Midbrain (tissue), 1 donor: ENCODE data around the gene HOXD9.

Source experiments
- DNase-seq: peaks from one replicate; lab custom pipeline; 2025; lab: John Stamatoyannopoulos, UW

Gene HOXD9

DNA sequence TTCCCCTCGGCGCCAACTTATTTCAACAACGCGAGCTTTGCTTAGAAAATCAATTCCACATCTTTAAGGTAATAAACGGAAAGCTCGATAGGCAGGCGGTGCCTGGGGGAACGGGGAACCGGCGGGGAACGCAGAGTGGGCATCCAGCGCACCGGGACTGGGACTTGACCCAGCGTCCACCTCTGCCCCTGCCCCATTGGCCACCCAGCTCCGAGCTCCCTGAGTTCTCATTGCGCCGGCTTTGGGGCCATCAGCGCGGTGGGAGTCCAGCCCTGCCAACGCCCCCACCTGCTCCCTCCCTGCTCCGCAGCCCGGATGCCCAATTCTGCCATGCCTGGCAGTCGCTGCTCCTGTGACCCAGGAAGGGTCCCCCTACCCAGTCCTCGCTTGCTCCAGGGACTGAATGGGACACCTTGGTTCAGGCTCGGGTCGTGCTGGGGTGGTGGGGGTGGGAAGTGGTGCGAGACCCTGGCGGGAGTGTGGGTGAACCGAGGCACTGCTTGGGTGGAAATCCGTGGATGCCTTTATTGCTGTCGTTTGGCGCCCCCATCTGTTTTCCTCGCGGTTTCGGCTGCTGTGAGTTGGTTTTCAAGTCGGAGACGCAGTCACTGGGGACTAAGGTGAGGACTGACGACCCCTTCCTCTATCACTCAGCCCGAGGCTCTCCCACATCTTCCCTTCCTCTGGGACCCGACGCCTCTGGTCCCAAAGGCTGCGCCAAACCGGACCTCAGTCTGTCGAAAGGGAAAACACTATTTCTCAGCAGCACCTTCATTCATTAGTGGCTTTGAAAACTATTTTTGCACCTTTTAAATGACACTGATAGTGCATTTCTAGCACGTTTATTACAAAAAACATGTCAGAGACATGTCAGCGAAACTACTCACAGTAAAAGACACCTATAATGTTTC lies 36.4 kb upstream of the HOXD9 start:
- peak; percentile 63 for DNase-seq

DNA sequence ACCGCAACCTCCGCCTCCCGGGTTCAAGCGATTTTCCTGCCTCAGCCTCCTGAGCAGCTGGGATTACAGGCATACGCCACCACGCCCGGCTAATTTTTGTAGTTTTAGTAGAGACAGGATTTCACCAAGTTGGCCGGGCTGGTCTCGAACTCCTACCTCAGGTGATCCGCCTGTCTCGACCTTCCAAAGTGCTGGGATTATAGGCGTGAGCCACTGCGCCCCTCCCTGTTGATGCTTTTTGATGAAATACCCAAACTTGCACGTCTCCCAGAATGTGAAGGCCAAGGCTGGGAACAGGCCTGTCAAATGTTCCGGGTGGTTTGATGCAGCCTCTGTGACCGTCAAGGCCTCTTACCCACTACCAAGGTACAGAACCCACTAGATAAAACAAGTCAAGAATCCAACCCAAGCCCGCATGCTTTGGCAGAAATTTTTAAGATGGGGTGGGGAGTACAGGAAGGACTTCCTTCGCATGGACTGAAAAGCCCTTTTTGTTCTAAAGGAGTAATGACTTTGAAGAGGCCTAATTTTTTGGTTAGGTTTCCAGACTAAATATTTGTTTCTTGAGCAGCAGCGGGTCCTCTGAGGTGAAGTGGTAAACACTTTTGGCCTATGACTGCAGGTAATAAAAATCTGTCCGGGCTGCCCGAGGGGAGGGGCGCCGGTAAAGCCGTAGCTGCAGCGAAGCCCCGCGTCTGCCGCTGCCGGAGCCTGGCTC lies 35.0 kb upstream of the HOXD9 start:
- DNase-seq: no peak

DNA sequence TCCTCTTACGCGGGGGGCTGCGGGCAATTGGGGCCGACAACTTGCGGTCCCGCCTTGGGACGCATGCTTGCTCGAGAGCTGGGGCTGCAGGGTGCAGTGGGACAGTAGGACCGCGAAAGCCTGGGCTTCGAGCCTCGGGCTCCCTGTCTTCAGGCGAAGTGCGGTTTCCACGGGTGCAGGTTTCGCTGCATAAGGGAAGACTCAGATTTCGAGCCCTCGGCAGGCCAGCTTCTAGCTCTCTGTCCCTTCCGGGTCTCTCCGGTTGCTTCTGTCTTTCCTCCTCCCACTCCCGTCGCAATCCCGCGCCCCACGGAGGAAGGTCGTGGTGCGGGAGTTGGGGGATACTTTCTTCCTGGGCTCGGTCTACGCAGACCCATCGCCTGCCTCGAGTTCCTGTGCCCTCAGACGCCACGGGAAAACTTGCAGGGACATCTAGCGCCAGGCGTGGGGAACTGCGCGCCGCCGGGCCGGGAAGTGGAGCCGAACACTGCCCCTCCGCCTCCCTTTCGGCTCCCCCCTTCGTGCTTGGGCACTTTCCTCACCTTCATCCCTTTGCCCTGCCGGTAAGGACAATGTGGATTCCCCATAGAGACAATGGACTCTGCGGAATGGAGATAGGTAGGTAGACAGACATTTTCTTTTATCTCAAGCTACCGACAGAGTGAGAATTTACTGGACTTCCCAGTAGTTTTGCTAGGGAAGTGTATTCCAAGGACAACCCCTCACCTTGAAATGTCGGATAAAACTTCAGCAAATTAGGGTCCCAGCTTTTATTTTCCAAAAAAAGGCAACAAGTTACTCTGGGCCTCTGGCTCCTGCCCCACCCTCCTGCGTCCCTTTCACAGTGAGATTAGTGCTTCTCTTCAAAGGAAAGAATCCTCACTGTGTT lies 34.2 kb upstream of the HOXD9 start:
- peak; percentile 5 for DNase-seq

DNA sequence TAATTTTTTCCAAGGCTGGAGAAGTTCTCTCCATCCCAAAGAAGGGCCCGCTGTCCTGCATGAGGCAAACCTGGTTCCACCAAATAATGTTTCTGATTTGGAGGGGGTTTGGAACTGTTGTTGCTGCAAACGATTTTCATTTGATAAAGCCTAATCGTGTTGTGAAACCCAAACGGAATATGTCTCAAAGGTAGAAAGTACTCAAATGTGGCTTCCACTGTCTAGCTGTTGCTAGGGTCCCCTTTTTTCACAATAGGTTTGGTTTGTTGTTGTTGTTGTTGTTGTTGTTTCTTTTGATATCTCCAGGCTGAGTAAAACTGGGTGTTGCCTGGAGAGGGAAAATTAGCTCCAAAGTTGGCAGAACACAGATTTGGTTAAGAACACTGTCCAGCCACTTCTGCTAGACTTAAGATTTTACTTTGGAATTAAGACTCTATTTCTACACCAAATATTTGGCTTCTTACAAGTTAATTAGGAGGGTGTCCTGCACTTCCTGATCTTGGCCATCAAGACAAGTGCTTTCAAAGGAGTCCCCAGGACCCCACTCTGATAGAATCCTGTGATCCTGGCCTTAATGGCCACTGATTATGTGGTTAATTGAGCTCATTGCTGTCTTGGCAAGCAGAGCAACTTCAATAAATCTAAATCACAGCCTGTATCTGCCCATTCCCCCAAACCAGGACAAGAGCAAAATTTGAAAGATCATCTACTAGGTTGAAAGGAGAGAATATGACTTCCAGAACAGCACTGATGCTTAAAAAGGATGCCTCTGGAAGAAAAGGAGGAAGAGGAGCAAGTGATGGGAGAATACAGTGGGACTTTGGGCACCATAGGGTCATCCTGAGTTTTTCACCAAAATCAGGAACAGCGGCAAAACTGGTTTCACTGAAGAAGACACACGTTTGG lies 33.3 kb upstream of the HOXD9 start:
- no peak for DNase-seq

DNA sequence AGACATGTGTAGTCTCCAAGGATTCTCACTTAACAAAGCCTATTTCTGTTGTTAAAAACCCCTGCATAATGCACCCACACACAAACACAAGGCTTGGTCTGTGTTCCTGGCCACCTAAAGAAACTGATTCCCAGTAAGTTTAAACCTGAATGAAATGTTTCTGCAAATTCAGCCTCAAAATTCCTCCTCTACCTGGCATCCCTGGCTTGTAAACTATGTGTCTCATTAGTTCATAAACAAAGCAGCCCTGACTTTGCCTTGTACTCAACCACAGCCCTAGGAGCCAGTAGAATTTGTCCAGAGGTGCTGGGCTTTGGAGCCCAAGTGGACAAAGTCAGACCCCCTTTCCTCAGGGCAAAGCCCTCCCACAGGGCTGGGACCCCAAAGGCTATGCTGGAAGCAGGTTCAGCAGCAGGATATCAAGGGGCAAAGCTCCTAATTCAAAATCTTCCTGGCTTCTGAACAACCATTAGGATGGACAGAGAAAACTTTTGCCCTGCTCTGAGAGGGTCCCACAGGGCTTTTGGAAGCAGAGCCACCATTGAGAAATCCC lies 32.6 kb upstream of the HOXD9 start:
- DNase-seq: no peak

DNA sequence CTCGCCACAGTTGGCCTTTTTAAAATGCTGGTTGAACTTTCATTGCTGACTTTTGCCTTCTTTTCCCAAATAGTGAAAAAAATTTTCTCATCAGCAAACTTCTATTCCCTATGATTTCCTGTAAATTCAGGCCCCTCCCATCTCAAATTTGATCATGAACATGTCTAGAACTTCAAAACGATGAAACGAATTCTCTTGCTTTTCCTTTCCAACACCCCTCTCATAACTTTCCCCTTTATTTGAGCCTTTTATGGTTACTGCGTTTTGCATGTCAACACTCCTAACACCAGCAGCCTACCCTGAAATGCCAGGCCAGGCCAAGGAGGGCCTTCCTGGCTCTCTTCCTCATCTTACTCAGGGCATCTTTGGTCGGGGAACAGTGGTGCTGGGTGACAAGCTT lies 31.7 kb upstream of the HOXD9 start:
- no peak for DNase-seq

DNA sequence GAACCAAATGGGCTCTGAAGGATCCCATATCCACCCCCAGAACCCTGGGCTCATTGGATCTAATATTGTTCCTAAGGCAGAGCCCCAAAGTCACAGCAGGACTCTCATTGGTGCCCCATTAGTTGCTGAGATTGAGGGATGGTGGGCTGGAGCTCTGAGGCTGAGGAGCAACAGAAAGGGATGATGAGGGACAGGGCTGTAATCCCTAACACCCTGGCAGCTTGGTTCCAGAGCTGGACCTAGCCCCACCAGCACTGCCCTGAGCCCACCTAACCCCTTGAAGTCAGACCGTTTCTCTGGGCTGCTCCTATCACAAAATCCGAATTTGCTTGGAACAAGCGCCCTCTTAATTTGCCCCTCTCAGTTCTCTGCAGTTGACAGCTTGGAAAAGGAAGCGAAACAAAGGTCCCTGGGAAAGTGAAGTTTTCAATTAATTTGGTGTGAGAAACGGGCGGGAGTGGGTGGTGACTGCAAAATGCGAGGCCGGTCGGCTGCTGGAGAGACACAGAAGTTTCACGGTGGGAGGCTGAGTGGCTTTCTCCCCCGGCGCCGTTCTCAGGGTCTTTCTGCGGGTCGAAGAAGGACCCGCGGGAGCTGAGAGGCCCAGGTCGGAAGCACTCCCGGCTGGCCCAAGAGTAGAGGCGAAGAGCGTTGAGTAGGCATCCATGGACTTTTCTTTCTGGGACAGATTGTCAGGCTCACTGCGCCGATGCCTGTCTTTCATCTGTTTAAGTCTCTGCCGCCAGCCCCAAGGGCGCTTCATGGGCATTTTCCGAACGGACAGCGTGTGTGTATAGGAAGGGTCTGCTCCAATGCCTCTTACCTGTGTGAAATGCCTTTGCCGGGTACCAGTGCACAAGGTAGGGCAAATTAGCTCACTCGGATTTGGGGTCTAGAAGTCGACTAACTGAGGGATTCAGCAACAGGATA lies 30.9 kb upstream of the HOXD9 start:
- DNase-seq: no peak

DNA sequence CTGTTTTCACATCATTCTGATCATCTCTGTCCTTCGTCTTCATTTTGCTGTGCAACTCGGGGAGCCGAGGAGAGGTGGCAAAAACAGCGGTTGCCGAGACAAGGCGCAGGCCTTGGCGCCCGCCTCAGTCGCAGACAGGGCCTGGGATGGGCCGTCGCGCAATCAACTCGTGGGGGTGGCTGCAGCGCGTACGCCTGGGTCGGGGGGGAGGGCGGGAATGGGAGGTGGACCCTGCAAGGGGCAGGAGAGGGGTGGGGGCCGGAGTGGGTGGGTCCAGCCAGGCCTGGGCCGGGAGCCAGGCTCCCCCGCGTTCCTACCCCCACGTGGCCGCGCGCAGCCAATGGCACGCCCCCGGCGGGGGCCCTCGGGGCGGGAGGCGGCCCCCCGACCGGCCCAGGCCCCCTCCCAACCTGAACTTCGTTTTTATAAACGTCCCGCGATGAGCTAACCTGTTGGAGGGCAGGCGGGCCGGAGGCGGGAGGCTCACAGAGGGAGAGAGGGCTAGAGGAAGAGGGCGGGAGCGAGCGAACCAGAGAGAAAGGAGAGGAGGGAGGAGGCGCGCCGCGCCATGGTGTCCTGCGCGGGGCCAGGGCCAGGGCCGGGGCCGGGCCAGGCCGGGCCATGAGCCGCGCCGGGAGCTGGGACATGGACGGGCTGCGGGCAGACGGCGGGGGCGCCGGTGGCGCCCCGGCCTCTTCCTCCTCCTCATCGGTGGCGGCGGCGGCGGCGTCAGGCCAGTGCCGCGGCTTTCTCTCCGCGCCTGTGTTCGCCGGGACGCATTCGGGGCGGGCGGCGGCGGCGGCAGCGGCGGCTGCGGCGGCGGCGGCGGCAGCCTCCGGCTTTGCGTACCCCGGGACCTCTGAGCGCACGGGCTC lies 30.0 kb upstream of the HOXD9 start, which contains the start of gene HOXD13:
Gene HOXD13, plus strand, starts transcription at position 452 of the 875 bp plus-strand sequence. Its CDS starts 170 bp downstream, at position 622.
- no peak for DNase-seq

DNA sequence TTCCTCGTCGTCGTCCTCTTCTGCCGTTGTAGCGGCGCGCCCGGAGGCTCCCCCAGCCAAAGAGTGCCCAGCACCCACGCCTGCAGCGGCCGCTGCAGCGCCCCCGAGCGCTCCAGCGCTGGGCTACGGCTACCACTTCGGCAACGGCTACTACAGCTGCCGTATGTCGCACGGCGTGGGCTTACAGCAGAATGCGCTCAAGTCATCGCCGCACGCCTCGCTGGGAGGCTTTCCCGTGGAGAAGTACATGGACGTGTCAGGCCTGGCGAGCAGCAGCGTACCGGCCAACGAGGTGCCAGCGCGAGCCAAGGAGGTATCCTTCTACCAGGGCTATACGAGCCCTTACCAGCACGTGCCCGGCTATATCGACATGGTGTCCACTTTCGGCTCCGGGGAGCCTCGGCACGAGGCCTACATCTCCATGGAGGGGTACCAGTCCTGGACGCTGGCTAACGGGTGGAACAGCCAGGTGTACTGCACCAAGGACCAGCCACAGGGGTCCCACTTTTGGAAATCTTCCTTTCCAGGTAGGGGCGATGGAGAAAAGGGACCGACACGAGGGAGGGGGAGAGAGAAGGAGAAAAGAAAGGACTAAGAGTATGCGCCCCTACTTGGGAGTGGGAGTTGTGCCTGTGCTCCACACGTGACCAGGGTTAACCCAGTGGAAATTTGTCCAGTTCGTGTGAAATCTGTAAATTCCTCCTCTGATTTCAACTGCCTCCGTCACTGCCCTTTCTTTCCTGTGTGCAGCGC lies 29.2 kb upstream of the HOXD9 start:
- no peak for DNase-seq

DNA sequence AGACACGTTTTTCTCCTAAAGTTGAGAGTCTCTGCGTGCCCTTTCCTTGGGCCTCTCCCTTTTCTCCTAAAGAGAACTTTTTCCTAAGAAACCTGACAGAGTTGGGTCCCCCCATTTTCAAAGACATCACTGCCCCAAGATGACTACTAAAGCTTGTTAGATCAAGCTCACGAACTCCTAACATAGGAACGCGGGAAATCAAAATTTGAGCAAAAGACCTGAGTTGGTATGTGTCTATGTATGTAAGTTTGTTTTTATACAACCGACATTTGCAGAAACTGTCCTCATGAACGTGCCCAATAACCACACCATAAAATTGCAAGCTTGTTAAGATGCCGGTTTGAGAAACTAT lies 28.6 kb upstream of the HOXD9 start:
- DNase-seq: no peak

DNA sequence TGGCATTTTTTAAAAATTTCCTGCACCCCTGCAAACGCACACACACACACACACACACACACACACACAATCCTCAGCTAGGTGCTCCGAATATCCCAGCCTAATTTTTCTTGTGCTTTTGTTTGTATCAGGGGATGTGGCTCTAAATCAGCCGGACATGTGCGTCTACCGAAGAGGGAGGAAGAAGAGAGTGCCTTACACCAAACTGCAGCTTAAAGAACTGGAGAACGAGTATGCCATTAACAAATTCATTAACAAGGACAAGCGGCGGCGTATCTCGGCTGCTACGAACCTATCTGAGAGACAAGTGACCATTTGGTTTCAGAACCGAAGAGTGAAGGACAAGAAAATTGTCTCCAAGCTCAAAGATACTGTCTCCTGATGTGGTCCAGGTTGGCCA lies 28.2 kb upstream of the HOXD9 start:
- no peak for DNase-seq

DNA sequence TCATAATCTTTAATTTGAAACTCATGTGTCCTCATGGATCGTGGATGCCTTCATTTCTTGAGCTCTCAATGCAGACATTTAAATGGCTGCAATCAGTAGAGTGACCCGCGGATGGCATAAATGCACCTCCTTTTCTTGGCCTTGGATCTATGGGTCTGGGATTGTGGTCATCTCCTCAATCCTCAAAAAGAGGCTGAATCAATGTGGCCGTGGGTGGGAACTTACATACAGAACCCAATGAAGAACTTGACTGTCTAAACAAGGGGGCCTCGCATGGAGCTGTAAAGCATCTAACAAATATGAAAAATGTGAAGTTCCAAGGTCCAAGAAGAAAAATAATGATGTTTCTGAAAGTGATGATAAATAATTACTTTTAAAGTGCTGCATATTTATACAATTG lies 27.1 kb upstream of the HOXD9 start:
- no peak for DNase-seq

DNA sequence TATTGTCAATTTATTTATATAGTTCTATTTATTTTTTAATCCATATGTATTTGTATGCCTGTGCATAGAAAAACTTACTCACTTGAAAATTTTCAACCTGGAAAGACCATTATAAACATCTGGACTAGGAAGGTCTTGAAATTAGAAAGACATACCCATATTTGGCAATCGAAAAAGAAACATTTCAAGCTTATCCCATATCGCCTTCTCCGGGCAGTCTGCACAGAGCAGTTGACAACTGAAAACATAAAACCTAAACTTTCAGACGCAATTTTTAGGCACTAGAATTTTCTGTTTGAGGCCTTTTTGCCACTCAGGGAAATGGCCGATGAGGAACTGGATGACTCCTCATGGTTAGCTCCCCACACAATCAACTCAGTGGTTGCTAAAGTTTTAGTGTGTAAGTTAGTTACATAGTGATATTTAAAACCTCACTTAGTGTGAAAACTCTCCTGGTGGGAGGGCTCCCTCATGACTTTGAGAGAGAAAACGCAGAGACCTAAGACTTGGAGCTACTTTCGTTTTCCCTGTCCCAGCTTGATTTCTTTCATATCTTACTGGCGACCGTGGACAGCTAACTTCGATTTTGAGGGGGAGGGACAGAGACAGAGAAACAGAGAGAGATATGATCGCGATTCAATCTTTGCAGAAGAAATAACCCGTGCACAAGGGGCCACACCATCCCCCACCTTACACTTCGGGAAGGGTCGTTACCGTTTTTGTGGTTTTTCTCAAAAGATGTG lies 26.1 kb upstream of the HOXD9 start:
- no peak for DNase-seq

DNA sequence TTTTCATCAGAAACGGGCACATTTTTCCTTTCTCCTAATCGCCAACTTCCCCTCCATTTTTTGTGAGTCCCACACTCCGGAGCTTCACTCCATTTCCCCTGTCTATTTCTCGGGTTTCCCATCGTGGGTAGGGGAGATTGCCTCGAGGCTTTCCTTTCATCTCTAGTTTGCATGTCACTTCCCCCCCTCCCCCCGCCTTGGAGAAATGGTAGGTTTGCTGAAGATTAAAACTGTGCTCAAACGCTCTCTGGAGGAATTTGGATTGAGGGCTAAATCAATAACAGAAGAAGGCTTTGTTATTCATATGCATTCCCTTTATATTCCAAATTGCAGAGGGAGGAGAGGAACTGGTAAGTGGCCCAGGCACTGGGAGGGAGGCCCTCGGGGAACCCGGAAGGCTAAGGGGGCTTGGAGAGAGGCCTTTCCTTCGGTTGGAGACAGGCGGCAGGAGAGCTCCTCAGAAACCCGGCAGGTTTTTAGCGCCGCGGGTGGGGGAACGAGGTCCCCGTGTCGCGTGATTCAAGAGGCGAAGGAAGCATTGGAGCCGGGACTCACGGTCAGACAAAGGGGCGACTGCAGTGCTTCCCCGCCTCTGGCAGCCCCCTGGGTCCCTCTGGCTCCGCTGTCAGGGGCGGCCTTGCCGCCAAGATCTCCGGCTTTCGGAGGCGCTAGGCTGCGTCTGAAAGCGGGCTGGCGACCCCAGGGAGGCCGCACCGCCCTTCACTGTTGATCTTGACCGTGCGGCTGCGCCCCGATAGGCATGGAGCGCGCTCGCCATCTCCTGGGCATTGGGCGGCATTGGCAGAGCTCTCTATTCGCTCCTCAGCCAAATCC lies 25.3 kb upstream of the HOXD9 start:
- peak; percentile 11 for DNase-seq

DNA sequence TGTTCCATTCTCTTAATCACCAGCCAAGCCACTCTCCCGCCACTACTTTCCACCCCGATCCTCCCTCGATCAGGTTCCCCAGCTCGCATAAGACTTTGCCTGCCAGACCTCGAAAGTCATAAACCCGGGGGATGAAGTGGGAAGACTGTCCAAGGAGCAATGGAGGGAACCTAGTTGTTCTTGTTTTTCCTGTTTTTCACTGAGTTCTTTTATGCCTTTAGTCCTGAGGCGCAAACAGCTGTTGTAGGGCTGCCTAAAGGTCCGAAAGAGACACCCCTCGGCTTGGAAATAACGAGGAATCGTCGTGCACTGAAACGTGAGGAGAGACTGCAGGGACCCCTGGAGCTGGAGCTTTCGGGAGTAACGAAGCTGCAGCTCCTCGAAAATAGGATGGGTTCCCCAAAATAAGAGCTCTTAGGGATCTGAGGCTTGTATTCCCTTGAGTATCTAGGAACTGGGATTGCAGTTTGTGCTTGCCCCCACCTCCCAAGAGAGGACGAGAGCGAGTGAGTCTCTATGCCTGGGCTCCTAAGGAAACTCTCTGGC lies 24.6 kb upstream of the HOXD9 start:
- DNase-seq: no peak
